ENCODE measurements around the gene PKDCC.
A peak's percentile ranks its signal among the peaks of the same experiment; 100 is the strongest.

Gene PKDCC

GRCh38 chr2:42052702-42053481 lies 5.1 kb downstream of the PKDCC start:
- TF ChIP-seq RAD21 (IDR thresholded peaks at IDR 0.05; ENCODE audit: low read depth) (no peak), TEAD4 (IDR thresholded peaks at IDR 0.05) (no peak)

- TF ChIP-seq MAX (IDR thresholded peaks at IDR 0.05), result no peak
Observed at GRCh38 chr2:42053482-42053790, 5.6 kb downstream of the PKDCC start.

DNA sequence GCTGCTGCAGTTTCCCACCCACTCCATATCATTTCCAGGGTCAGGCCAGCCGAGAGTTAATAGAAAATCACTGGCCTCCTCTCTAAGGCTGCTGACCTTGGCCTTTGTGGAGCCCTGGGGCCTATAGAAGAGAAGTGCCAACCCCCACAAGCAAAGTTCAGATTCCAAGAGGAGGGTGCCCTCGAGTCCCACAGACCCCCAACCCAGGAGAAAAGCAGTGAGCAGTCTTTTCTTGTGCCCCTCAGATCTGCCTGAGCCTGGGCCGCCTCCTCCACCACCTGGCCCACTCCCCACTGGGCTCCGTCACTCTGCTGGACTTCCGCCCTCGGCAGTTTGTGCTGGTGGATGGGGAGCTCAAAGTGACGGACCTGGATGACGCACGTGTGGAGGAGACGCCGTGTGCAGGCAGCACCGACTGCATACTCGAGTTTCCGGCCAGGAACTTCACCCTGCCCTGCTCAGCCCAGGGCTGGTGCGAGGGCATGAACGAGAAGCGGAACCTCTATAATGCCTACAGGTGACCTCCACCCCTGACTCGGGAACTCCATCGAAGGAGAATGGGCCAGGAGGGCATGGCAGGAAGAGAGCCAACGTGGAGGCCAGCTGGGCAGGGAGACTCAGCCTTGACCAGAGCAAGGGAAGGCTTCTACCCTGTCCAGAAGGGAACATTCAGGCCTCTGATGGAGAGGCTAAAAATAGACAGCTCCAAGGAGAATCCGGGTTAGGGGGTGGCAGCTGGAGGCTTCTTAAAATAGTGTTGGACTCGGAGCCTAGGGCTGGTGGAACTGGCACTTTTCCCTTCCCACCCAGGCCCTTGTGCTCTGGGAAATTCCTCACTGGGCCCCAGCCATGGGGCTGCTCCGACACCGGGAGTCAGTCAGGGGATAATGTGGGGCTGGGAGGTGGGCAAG lies 6.2 kb downstream of the PKDCC start:
- TF ChIP-seq RAD21 (IDR thresholded peaks at IDR 0.05; ENCODE audit: low read depth), result no peak
- no peak for TF ChIP-seq FOXM1 (IDR thresholded peaks at IDR 0.05; ENCODE audit: borderline replicate concordance, low read depth)
- no peak for TF ChIP-seq TAF1 (IDR thresholded peaks at IDR 0.05; ENCODE audit: low read depth)
- TF ChIP-seq EP300 (IDR thresholded peaks at IDR 0.05; ENCODE audit: borderline replicate concordance), result no peak
- TF ChIP-seq CREB1 (IDR thresholded peaks at IDR 0.05; ENCODE audit: low read depth), result no peak
- TF ChIP-seq TEAD4 (IDR thresholded peaks at IDR 0.05), result no peak
- TF ChIP-seq ZBTB7A (IDR thresholded peaks at IDR 0.05; ENCODE audit: low read depth), result no peak
- no peak for TF ChIP-seq EGR1 (IDR thresholded peaks at IDR 0.05)
- no peak for TF ChIP-seq TCF12 (IDR thresholded peaks at IDR 0.05; ENCODE audit: low read depth)
- no peak for TF ChIP-seq MAX (IDR thresholded peaks at IDR 0.05)
- TF ChIP-seq CEBPB (IDR thresholded peaks at IDR 0.05), result no peak
- TF ChIP-seq REST (IDR thresholded peaks at IDR 0.05; ENCODE audit: low read depth), result no peak
- TF ChIP-seq NFIC (IDR thresholded peaks at IDR 0.05), result no peak
- TF ChIP-seq USF1 (IDR thresholded peaks at IDR 0.05), result no peak
- TF ChIP-seq YY1 (IDR thresholded peaks at IDR 0.05; ENCODE audit: low read depth), result no peak

DNA sequence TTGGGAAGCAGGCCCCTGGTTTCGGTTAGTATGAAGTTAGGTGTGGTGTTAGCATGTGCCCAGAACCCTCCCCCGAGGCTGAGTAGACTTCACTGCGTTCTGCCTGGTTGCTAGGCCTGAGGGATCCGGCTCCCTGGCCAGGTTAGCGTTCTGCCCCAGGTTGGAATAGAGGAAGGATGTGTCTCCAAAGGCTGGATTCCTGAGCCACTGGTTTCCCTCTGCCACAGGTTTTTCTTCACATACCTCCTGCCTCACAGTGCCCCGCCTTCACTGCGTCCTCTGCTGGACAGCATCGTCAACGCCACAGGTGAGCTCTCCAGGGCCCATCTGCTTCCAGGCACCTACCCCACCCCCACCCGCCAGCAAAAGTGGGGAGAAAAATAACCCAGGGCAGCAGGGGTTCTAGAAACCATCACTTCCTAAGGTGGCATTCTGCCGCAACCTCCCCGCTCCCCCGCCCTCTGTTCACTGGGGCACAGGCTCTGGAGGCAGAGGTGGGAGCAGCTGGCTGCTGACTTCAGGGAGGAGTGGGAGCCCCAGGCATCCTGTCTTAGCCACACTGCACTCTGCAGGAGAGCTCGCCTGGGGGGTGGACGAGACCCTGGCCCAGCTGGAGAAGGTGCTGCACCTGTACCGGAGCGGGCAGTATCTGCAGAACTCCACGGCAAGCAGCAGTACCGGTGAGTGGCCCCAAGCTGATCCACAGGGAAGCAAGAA lies 7.1 kb downstream of the PKDCC start:
- TF ChIP-seq FOXM1 (IDR thresholded peaks at IDR 0.05; ENCODE audit: borderline replicate concordance, low read depth), result no peak
- peak; percentile 21; the same call in 1 of the 2 replicates for TF ChIP-seq RAD21 (IDR thresholded peaks at IDR 0.05; ENCODE audit: low read depth)

- TF ChIP-seq EP300 (IDR thresholded peaks at IDR 0.05; ENCODE audit: borderline replicate concordance) (no peak), FOXM1 (IDR thresholded peaks at IDR 0.05; ENCODE audit: borderline replicate concordance, low read depth) (no peak), TEAD4 (IDR thresholded peaks at IDR 0.05) (no peak), EGR1 (IDR thresholded peaks at IDR 0.05) (no peak), TAF1 (IDR thresholded peaks at IDR 0.05; ENCODE audit: low read depth) (no peak), ZBTB7A (IDR thresholded peaks at IDR 0.05; ENCODE audit: low read depth) (no peak), MAX (IDR thresholded peaks at IDR 0.05) (no peak)
Observed at GRCh38 chr2:42055573-42056514, 8.0 kb downstream of the PKDCC start.

DNA sequence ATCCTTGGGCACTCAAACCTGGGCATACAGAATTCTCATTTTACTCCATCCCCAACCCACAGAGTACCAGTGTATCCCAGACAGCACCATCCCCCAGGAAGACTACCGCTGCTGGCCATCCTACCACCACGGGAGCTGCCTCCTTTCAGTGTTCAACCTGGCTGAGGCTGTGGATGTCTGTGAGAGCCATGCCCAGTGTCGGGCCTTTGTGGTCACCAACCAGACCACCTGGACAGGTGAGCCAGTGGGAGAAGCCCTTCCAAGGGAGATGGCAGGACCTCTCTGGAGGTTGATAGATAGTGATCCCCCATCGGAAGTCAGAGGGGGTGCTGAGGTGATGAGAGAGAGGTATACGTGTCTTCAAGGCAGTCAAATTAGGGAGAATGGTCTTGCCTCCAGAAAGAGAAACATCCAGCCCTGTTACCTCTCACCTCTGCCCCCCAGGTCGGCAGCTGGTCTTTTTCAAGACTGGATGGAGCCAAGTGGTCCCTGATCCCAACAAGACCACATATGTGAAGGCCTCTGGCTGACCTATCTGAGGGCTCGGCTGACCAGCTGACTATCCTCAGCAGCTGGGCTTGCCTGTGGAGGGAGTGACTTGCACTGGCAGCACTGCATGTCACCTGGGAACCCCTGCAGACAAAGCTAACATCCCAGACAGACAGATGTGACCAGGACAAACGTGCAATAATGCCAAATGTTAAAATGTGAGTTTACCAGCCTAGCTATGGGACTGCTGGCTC lies 9.5 kb downstream of the PKDCC start:
- TF ChIP-seq USF1 (IDR thresholded peaks at IDR 0.05) (no peak), ZBTB7A (IDR thresholded peaks at IDR 0.05; ENCODE audit: low read depth) (no peak), EP300 (IDR thresholded peaks at IDR 0.05; ENCODE audit: borderline replicate concordance) (no peak), TCF12 (IDR thresholded peaks at IDR 0.05; ENCODE audit: low read depth) (no peak), NFIC (IDR thresholded peaks at IDR 0.05) (no peak), CEBPB (IDR thresholded peaks at IDR 0.05) (no peak), TAF1 (IDR thresholded peaks at IDR 0.05; ENCODE audit: low read depth) (no peak), FOXM1 (IDR thresholded peaks at IDR 0.05; ENCODE audit: borderline replicate concordance, low read depth) (no peak), EGR1 (IDR thresholded peaks at IDR 0.05) (no peak), CREB1 (IDR thresholded peaks at IDR 0.05; ENCODE audit: low read depth) (no peak), MAX (IDR thresholded peaks at IDR 0.05) (no peak), REST (IDR thresholded peaks at IDR 0.05; ENCODE audit: low read depth) (no peak), TEAD4 (IDR thresholded peaks at IDR 0.05) (no peak), YY1 (IDR thresholded peaks at IDR 0.05; ENCODE audit: low read depth) (no peak), RAD21 (IDR thresholded peaks at IDR 0.05; ENCODE audit: low read depth) (no peak)

Data from Ishikawa (cell line).